NCI-H345 treated with DMSO at 0.1 percent for 48 hours (cell line): Measurements from ENCODE around the gene ARHGEF4.

Experiments used
- DNase-seq: peaks from one replicate; lab custom pipeline; 2025; ENCODE audit not compliant: unreplicated experiment; lab: John Stamatoyannopoulos, UW

The ARHGEF4 gene

GRCh38 chr2:131036269-131036668 lies 199.6 kb downstream of the ARHGEF4 start:
- no peak for DNase-seq

GRCh38 chr2:131036696-131037397 lies 200.1 kb downstream of the ARHGEF4 start:
- no peak for DNase-seq

GRCh38 chr2:131037398-131038257 lies 200.9 kb downstream of the ARHGEF4 start:
- DNase-seq: no peak

- DNase-seq: no peak
Observed at GRCh38 chr2:131038258-131039100, 201.8 kb downstream of the ARHGEF4 start.

GRCh38 chr2:131039101-131039440 lies 202.4 kb downstream of the ARHGEF4 start:
- DNase-seq: no peak

GRCh38 chr2:131039535-131039907 lies 202.8 kb downstream of the ARHGEF4 start:
- no peak for DNase-seq

GRCh38 chr2:131039908-131040660 lies 203.4 kb downstream of the ARHGEF4 start:
- no peak for DNase-seq

- DNase-seq: no peak
Observed at GRCh38 chr2:131040661-131041401, 204.1 kb downstream of the ARHGEF4 start.

GRCh38 chr2:131041402-131042147 lies 204.9 kb downstream of the ARHGEF4 start:
- no peak for DNase-seq

- DNase-seq: no peak
Observed at GRCh38 chr2:131042148-131042775, 205.5 kb downstream of the ARHGEF4 start.

GRCh38 chr2:131043199-131044074 lies 206.7 kb downstream of the ARHGEF4 start:
- DNase-seq: no peak

GRCh38 chr2:131044075-131044756 lies 207.5 kb downstream of the ARHGEF4 start:
- no peak for DNase-seq

GRCh38 chr2:131044757-131045150 lies 208.0 kb downstream of the ARHGEF4 start:
- DNase-seq: no peak

- no peak for DNase-seq
Observed at GRCh38 chr2:131045286-131046027, 208.7 kb downstream of the ARHGEF4 start.

GRCh38 chr2:131046028-131046917 lies 209.6 kb downstream of the ARHGEF4 start:
- DNase-seq: no peak
